ENCODE measurements around the gene SLC51A.

Gene SLC51A

GRCh38 chr3:196219194-196219969 lies 3.0 kb downstream of the SLC51A start:
- TF ChIP-seq, protein P1, sequence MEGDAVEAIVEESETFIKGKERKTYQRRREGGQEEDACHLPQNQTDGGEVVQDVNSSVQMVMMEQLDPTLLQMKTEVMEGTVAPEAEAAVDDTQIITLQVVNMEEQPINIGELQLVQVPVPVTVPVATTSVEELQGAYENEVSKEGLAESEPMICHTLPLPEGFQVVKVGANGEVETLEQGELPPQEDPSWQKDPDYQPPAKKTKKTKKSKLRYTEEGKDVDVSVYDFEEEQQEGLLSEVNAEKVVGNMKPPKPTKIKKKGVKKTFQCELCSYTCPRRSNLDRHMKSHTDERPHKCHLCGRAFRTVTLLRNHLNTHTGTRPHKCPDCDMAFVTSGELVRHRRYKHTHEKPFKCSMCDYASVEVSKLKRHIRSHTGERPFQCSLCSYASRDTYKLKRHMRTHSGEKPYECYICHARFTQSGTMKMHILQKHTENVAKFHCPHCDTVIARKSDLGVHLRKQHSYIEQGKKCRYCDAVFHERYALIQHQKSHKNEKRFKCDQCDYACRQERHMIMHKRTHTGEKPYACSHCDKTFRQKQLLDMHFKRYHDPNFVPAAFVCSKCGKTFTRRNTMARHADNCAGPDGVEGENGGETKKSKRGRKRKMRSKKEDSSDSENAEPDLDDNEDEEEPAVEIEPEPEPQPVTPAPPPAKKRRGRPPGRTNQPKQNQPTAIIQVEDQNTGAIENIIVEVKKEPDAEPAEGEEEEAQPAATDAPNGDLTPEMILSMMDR (IDR thresholded peaks at IDR 0.05; ENCODE audit: borderline replicate concordance, insufficient read depth, low read depth, low read length): no peak
- peak overlapping the region; percentile 45 for H3K4me3 ChIP-seq (ENCODE audit: low read depth, low read length)

GRCh38 chr3:196219970-196220311 lies 3.6 kb downstream of the SLC51A start:
- H3K4me3 ChIP-seq (ENCODE audit: low read depth, low read length): no peak overlapping the region
- TF ChIP-seq, protein P1 (IDR thresholded peaks at IDR 0.05; ENCODE audit: borderline replicate concordance, insufficient read depth, low read depth, low read length): no peak

- H3K4me3 ChIP-seq (ENCODE audit: low read depth, low read length): no peak overlapping the region
- TF ChIP-seq, protein P1 (IDR thresholded peaks at IDR 0.05; ENCODE audit: borderline replicate concordance, insufficient read depth, low read depth, low read length): no peak
Observed at GRCh38 chr3:196220587-196220986, 4.3 kb downstream of the SLC51A start.

- no peak overlapping the region for H3K4me3 ChIP-seq (ENCODE audit: low read depth, low read length)
- TF ChIP-seq, protein P1 (IDR thresholded peaks at IDR 0.05; ENCODE audit: borderline replicate concordance, insufficient read depth, low read depth, low read length): no peak
Observed at GRCh38 chr3:196220991-196221390, 4.7 kb downstream of the SLC51A start.

GRCh38 chr3:196222876-196223595 lies 6.7 kb downstream of the SLC51A start:
- H3K4me3 ChIP-seq (ENCODE audit: low read depth, low read length): no peak overlapping the region

GRCh38 chr3:196225086-196225485 lies 8.8 kb downstream of the SLC51A start:
- TF ChIP-seq, protein P1 (IDR thresholded peaks at IDR 0.05; ENCODE audit: borderline replicate concordance, insufficient read depth, low read depth, low read length): no peak

More at GRCh38 chr3:196222876-196223595, 6.7 kb downstream of the SLC51A start:
- TF ChIP-seq, protein P1 (IDR thresholded peaks at IDR 0.05; ENCODE audit: borderline replicate concordance, insufficient read depth, low read depth, low read length): no peak

More at GRCh38 chr3:196225086-196225485, 8.8 kb downstream of the SLC51A start:
- no peak overlapping the region for H3K4me3 ChIP-seq (ENCODE audit: low read depth, low read length)
